Subcutaneous adipose tissue (tissue), 4 donors: Measurements from ENCODE around the gene OTOGL. TPM values are rescaled to one million over a fixed set of nuclear protein-coding genes. Genes with fewer than 3 reads are reported as not detected.

Experiments used
- total RNA-seq, 4 donors: library from RNA; depleted of rRNA; stranded (reverse); fragments of >200 nt; gene quantifications; one replicate each; pipeline ENCODE4 v1.1.0, GENCODE V29; 2016
- TF ChIP-seq, protein P1 (sequence below): fragments of 450-650 bp; IDR thresholded peaks from one replicate; pipeline ENCODE4 v1.5.1; 2016; ENCODE audit warnings: low read depth, mild to moderate bottlenecking, control low read depth, antibody characterized with exemption, moderate library complexity

Gene OTOGL, protein sequence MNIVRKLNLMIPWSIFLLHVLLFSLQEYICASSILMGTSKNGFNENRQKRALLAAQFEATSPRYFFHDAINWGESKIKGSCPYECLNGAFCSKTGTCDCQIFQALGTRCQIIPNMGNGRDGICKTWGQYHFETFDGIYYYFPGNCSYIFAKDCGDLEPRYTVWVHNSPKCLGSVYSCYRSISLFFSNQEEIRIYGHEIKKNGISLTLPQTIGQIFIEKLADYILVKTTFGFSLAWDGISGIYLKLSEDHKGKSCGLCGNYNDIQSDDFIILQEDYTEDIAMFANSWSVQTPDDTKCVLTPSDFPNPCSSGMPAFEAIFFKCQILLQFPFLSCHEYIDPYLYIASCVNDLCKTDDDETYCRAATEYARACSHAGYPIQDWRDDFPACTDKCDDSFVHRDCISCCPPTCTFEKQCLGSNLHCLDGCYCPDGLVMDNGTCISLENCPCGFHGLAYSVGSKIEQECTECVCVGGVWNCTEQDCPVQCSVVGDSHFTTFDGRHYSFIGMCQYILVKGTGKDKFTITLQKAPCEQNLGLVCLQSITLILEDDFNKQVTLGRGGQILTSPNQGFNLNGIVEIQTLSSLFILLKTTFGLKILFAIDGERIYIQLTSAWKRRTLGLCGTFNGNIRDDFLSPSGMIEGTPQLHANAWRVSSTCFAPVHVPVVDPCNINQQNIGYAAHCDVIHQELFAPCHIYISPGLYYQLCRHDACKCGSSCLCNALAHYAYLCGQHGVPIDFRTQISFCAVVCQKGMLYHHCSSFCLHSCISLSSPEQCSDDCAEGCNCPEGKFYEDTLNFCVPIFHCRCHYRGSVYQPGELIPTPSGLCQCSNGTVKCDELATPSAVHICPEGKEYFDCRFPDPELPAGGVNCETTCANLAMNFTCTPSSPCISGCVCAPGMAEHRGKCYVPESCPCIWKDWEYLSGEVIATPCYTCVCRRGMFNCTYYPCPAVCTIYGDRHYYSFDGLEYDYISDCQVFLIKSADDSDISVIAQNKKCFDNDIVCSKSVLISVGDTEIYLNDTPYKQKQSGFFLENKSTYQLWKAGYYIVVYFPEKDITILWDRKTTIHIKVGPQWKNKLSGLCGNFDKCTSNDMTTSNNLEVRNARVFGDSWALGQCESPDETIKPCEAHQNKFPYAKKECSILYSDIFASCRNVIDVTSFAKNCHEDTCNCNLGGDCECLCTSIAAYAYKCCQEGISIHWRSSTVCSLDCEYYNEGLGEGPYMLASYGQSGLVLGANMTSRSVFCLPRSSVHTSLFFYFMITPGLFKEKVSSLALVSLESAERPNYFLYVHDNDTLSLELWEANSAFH (N-terminal part only)
- under 1 TPM; 0.19 to 0.66 (median 0.50) TPM for total RNA-seq

DNA sequence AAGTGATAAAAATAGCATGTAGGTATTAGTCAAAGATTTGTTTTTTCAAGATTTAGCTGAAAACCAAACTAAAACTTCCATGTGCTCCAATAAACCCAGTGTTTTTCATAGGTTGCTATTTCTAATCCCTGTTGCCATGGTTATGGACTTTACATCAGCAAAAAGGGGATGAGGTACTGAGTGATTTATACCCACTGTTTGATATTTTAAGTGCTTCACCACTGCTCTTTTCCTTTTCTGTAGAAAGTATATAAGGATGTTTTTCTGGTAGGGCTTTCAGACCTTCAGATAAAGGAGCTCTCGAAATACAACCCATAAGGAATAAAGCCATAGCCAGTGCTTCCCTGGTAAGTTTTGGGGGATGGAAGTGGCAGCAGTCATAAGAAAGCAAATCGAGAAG is at the start of gene OTOGL:
TSS of gene OTOGL (plus strand) at position 279 of the 400 bp plus-strand sequence. CDS start 109,895 bp downstream, outside the sequence.
- TF ChIP-seq, protein P1, sequence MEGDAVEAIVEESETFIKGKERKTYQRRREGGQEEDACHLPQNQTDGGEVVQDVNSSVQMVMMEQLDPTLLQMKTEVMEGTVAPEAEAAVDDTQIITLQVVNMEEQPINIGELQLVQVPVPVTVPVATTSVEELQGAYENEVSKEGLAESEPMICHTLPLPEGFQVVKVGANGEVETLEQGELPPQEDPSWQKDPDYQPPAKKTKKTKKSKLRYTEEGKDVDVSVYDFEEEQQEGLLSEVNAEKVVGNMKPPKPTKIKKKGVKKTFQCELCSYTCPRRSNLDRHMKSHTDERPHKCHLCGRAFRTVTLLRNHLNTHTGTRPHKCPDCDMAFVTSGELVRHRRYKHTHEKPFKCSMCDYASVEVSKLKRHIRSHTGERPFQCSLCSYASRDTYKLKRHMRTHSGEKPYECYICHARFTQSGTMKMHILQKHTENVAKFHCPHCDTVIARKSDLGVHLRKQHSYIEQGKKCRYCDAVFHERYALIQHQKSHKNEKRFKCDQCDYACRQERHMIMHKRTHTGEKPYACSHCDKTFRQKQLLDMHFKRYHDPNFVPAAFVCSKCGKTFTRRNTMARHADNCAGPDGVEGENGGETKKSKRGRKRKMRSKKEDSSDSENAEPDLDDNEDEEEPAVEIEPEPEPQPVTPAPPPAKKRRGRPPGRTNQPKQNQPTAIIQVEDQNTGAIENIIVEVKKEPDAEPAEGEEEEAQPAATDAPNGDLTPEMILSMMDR, result no peak

DNA sequence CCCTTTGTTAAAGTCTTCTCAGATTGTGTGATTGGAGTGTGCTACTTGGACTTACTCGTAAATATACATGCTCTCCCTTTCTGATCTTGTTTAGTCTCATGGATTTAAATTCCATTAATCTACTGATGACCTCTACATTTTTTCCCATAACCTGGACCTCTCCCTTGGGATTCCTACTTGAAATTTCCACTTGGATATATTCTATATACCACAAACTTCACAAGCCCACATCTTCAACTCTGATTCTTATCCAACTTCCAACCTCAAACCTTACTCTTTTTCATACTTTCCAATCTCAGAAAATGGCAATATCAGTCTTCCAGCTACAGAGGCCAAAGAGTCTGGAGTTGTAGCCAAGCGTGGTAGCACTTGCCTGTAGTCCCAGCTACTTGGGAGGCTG is 49.1 kb upstream of the OTOGL start:
- TF ChIP-seq, protein P1, result no peak

DNA sequence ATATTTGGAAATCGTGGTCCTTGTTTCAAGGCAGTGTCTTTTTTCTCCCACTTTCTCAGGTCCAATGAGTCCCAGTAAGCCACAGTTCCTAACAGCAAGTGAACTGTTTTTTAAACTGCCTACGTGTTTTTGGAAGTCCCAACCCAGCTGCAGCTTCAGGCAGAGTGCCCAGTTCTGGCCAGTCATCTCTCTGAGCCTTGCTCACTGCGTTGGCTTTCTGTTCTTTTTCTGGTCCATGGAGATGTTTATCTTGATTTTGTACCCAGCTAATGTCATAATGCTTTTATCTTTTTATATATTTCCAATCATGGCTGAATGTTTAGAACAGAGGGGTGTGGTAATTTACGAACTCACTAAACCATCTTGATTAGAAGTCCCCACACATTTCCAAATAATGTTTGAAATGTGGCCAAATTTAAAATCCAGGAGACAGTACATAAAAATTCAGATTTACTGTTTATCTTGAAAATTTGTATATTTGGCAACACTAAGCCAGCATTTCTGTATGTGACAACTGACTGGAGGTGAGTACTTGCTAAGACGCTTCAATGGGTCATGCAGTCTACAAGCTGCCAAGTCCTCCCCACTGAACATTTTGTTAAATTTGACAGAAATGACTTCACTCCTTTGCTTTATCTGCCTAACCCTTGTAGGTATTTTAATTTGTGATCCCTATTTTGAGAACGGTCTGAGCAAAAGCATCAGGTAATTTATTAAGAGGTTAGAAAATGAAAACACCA is 46.1 kb upstream of the OTOGL start:
- TF ChIP-seq, protein P1, result no peak

DNA sequence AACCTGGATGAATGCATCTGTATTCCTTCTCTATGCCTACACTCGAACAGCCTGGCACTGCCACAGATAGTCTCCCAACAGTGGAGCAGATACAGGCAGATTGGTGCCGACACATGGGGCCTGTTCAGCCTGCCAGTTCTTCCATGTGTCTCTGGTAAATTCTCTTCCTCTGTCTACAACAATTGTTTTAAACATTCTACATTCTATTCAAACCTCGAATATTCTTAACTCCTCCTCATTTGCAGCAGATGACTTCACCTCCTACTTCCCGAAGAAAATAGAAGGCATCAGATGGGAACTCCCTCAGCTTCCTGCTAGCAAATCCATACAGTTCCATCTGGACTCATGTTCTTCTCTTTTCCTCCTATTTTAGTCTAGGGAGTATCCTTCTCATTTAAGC is 43.1 kb upstream of the OTOGL start:
- TF ChIP-seq, protein P1, result no peak

DNA sequence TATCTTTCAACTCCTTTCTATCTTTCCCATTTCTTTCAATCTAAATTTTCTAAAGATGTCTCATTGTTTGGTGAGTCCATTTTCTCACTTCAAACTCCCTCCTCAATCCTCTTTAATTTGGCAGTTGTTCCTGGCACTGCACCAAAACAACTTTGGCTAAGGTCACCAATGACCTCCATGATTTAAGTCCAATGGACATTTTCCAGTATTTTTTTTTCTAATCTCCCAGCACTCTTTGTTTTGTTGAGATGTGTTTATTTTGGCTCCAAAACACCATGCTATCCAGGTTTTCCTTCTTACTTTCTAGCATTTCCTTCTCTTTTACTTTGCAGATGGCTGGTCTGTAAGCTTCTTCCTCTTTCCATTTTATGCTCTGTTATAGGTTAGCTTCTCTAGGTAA is 42.5 kb upstream of the OTOGL start:
- TF ChIP-seq, protein P1, result no peak

DNA sequence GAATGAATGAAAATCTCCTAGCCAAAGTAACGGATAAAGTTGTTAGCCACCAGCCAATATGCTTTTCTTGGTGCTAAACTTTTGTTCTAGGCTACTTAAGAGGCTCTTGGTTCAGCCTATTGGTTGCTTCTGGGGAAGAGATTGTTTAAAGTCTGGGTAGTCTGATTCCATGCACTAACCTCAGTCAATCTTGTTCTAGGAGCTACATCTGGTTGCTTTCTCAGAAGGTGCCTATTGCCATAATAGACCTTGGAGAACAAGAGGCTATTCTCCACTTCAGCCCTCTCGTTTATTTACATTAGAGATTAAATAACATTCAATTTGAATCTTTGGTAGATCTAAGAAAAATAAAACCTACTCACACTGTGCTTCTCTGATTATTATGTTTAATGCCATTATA is 40.8 kb upstream of the OTOGL start:
- TF ChIP-seq, protein P1, result no peak
